PFSK-1 (cell line): Measurements from ENCODE around the gene PROCA1.

Experiments used
- POLR2AphosphoS5 ChIP-seq: IDR thresholded peaks from 2 replicates; pipeline ENCODE4 v1.6.1; 2012; ENCODE audit warnings: low read depth, mild to moderate bottlenecking, control low read depth, low read length, moderate library complexity
- REST ChIP-seq, 2 experiments: IDR thresholded peaks; 2 replicates each; pipeline versions ENCODE4 v1.6.1 to v1.8.0; 2011 to 2012; ENCODE audit warnings: low read depth in 2 of 2, low read length in 2 of 2, control low read depth in 1 of 2, inconsistent platforms in 1 of 2, mild to moderate bottlenecking in 1 of 2, moderate library complexity in 1 of 2; ENCODE audit not compliant: insufficient read depth in 1 of 2

GRCh38 chr17:28706471-28707338, 5.0 kb downstream of the PROCA1 start:
- TF ChIP-seq POLR2AphosphoS5 (no peak), REST (IDR thresholded peaks at IDR 0.05; ENCODE audit: insufficient read depth in 1 of 2, low read depth in 2 of 2, low read length in 2 of 2) (no peak)
